Nephron progenitor cell (in vitro differentiated cells): Measurements from ENCODE around the gene NASP.
A peak's percentile ranks its signal among the peaks of the same experiment; 100 is the strongest.

Experiments
- DNase-seq: peaks from one replicate; pipeline ENCODE4 v3.0.0; 2021
- H3K27ac Mint-ChIP-seq: 2 replicates; pipeline ENCODE4 v1.8.0; 2021; ENCODE audit warnings: mild to moderate bottlenecking, moderate library complexity, mixed read lengths
- H3K27me3 Mint-ChIP-seq: 2 replicates; pipeline ENCODE4 v1.8.0; 2021; ENCODE audit warnings: mild to moderate bottlenecking, low read depth, mixed read lengths; ENCODE audit not compliant: poor library complexity
- H3K36me3 Mint-ChIP-seq: 2 replicates; pipeline ENCODE4 v1.8.0; 2021; ENCODE audit warnings: low read depth, mixed read lengths
- H3K4me1 Mint-ChIP-seq: 2 replicates; pipeline ENCODE4 v1.8.0; 2021; ENCODE audit warnings: mixed read lengths
- H3K4me3 Mint-ChIP-seq: 2 replicates; pipeline ENCODE4 v1.8.0; 2021; ENCODE audit warnings: mild to moderate bottlenecking, moderate library complexity, mixed read lengths
- H3K9me3 Mint-ChIP-seq: 2 replicates; pipeline ENCODE4 v1.8.0; 2021; ENCODE audit warnings: mild to moderate bottlenecking, moderate library complexity, mixed read lengths
- CTCF ChIP-seq: fragments of 200-600 bp; sonication (generic); IDR thresholded peaks from 2 replicates; pipeline ENCODE4 v1.5.0; 2021; ENCODE audit warnings: antibody characterized with exemption

Gene NASP

DNA sequence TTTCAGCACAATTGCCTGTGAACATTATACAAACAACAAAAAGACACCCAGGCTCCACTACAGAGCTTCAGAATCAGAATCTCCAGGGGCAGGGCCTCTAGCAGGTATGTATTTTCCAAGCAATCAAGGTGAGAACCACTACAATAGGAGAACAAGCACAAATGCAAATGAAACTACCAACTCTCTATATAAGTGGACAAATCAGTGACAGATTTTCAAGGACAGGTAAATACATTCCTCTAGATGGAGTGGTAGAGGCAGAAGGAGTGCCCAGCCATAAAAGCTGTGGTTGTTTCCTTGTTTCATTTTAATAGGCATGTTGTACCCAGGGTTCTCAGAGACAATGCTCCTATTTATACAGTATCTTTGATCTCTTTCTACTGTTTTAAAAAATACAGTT lies 60.1 kb downstream of the NASP start:
- peaks cover 57% of the 10 kb centered on the region for H3K36me3 Mint-ChIP-seq
- no peak for DNase-seq
- H3K4me3 Mint-ChIP-seq = no peak overlapping the region
- no peaks in the 10 kb centered on the region for H3K9me3 Mint-ChIP-seq
- no peaks in the 10 kb centered on the region for H3K4me1 Mint-ChIP-seq
- no peak for TF ChIP-seq CTCF
- H3K27me3 Mint-ChIP-seq = no peaks in the 10 kb centered on the region
- H3K27ac Mint-ChIP-seq = no peak overlapping the region

DNA sequence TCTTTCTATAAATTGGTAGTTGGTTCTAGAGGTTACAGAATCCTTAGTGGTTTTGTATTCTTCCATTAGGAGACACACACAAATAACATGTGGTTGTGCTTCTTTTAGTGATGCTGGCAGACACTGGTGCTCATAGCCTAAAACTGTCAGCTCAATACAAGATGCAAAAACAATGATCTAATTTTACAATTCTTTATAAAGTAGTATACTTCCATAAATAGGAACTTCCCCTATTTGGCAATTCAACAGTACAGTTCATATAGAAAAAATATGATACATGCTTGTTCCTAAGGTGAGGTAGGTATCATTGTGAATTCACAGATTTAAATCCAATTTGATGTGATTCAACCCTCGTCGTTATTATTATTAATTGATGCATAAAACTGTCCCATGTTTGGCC lies 60.8 kb downstream of the NASP start:
- no peaks in the 10 kb centered on the region for H3K27me3 Mint-ChIP-seq
- no peak for DNase-seq

GRCh38 chr1:45647248-45648021 lies 63.6 kb downstream of the NASP start:
- H3K36me3 Mint-ChIP-seq = peaks cover 76% of the 10 kb centered on the region

More for the DNA sequence above, 60.8 kb downstream of the NASP start:
- Mint-ChIP-seq H3K4me3 (no peak overlapping the region), H3K9me3 (no peaks in the 10 kb centered on the region), H3K27ac (no peak overlapping the region), H3K36me3 (peaks cover 64% of the 10 kb centered on the region), H3K4me1 (no peaks in the 10 kb centered on the region)
- TF ChIP-seq CTCF = no peak

GRCh38 chr1:45654540-45655280 lies 70.9 kb downstream of the NASP start:
- H3K36me3 Mint-ChIP-seq = peaks cover 90% of the 10 kb centered on the region
- no peak for DNase-seq
- H3K4me1 Mint-ChIP-seq = no peaks in the 10 kb centered on the region
- H3K4me3 Mint-ChIP-seq = no peak overlapping the region
- H3K9me3 Mint-ChIP-seq = no peaks in the 10 kb centered on the region
- peaks cover 3% of the 10 kb centered on the region for H3K27me3 Mint-ChIP-seq
- TF ChIP-seq CTCF = no peak
- H3K27ac Mint-ChIP-seq = no peak overlapping the region

More at GRCh38 chr1:45647248-45648021, 63.6 kb downstream of the NASP start:
- peak overlapping the region; percentile 50 for H3K27ac Mint-ChIP-seq
- no peak for TF ChIP-seq CTCF
- H3K4me1 Mint-ChIP-seq = no peaks in the 10 kb centered on the region
- H3K4me3 Mint-ChIP-seq = no peak overlapping the region
- no peak for DNase-seq
- no peaks in the 10 kb centered on the region for H3K27me3 Mint-ChIP-seq
- no peaks in the 10 kb centered on the region for H3K9me3 Mint-ChIP-seq

DNA sequence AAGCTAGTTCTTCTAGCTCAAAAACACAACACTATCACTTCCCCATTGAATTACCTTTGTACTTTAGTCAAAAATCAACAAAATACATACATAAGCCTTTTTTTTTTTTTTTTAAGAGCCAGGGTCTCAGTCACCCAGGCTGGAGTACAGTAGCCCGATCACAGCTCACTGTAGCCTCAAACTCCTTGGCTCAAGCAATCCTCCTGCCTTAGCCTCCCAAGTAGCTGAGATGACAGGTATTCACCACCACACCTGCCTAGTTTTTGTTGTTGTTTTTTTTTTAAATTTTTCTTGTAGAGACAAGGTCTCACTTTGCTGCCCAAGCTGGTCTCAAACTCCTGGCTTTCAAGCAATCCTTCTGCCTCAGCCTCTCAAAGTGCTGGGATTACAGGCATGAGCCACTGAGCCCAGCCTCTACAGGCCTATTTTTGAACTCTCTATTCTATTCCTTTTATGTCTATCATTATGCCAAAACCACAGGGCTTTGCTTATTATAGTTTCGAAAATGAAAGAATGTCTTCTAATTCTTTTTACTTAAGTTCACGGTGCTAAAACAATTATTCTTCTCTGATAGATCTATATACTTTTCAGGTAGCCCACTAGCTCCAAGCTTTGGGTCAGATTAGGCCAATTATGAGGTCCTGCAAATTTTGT lies 72.9 kb downstream of the NASP start:
- Mint-ChIP-seq H3K4me1 (no peaks in the 10 kb centered on the region), H3K27me3 (peaks cover 3% of the 10 kb centered on the region), H3K9me3 (no peaks in the 10 kb centered on the region), H3K4me3 (no peak overlapping the region), H3K36me3 (peaks cover 85% of the 10 kb centered on the region), H3K27ac (no peak overlapping the region)
- DNase-seq = no peak
- no peak for TF ChIP-seq CTCF
